NCI-H1417 (cell line): ENCODE data around the gene FOXK1.

Experiments
- DNase-seq, 3 experiments: peaks; one replicate each; lab custom pipeline; 2025; lab: John Stamatoyannopoulos, UW

The FOXK1 gene

GRCh38 chr7:4722308-4722707 lies 40.2 kb downstream of the FOXK1 start:
- DNase-seq: no peak

- no peak for DNase-seq
Measured at GRCh38 chr7:4722960-4723630, 41.0 kb downstream of the FOXK1 start.

- peak in 1 of 3 experiments; percentile 79 for DNase-seq
Measured at GRCh38 chr7:4724648-4725013, 42.5 kb downstream of the FOXK1 start.

GRCh38 chr7:4725014-4725849 lies 43.1 kb downstream of the FOXK1 start:
- peak in 2 of 3 experiments; percentile 88 to 89 for DNase-seq

- no peak for DNase-seq
Measured at GRCh38 chr7:4725850-4726450, 43.9 kb downstream of the FOXK1 start.

- no peak for DNase-seq
Measured at GRCh38 chr7:4726566-4726965, 44.5 kb downstream of the FOXK1 start.

- no peak for DNase-seq
Measured at GRCh38 chr7:4727914-4728705, 46.0 kb downstream of the FOXK1 start.

GRCh38 chr7:4729266-4729665 lies 47.2 kb downstream of the FOXK1 start:
- no peak for DNase-seq

GRCh38 chr7:4730276-4730675 lies 48.2 kb downstream of the FOXK1 start:
- no peak for DNase-seq

GRCh38 chr7:4730971-4731370 lies 48.9 kb downstream of the FOXK1 start:
- no peak for DNase-seq

GRCh38 chr7:4731803-4732202 lies 49.7 kb downstream of the FOXK1 start:
- DNase-seq: no peak

- DNase-seq: no peak
Measured at GRCh38 chr7:4733936-4734528, 51.9 kb downstream of the FOXK1 start.

- DNase-seq: no peak
Measured at GRCh38 chr7:4734587-4735345, 52.7 kb downstream of the FOXK1 start.

GRCh38 chr7:4737300-4737699 lies 55.2 kb downstream of the FOXK1 start:
- DNase-seq: no peak

GRCh38 chr7:4738711-4739527 lies 56.8 kb downstream of the FOXK1 start:
- DNase-seq: peak in 2 of 3 experiments; percentile 69 to 83

GRCh38 chr7:4739528-4739992 lies 57.5 kb downstream of the FOXK1 start:
- DNase-seq: peak in 2 of 3 experiments; percentile 77 to 91

- DNase-seq: no peak
Measured at GRCh38 chr7:4740796-4741195, 58.7 kb downstream of the FOXK1 start.

GRCh38 chr7:4742051-4742573 lies 60.0 kb downstream of the FOXK1 start:
- DNase-seq: no peak

- no peak for DNase-seq
Measured at GRCh38 chr7:4742852-4743251, 60.8 kb downstream of the FOXK1 start.
